Tibial nerve (tissue), 4 donors: ENCODE results near the gene SIM1.

Experiments
- CTCF ChIP-seq, 5 experiments: fragments of 200-600 bp in 3 of 5; fragments of 450-650 bp in 2 of 5; sonication (generic) in 3 of 5; IDR thresholded peaks; one replicate each; pipeline ENCODE4 v1.5.1; 2016 to 2019; ENCODE audit warnings: antibody characterized with exemption in 5 of 5, mild to moderate bottlenecking in 3 of 5, moderate library complexity in 2 of 5
- EP300 ChIP-seq, 2 donors: sonication (generic); formaldehyde crosslinking; IDR thresholded peaks; one replicate each; pipeline ENCODE4 v1.6.1; 2017; ENCODE audit warnings: antibody characterized with exemption in 2 of 2, mild to moderate bottlenecking in 1 of 2
- POLR2A ChIP-seq, 2 donors: fragments of 450-650 bp; IDR thresholded peaks; one replicate each; pipeline ENCODE4 v1.6.1; 2017; ENCODE audit warnings: antibody characterized with exemption in 2 of 2, mild to moderate bottlenecking in 2 of 2, moderate library complexity in 2 of 2

- no peak for TF ChIP-seq EP300 (IDR thresholded peaks at IDR 0.05)
- no peak for TF ChIP-seq CTCF (IDR thresholded peaks at IDR 0.05)
- no peak for TF ChIP-seq POLR2A (IDR thresholded peaks at IDR 0.05)
Observed at GRCh38 chr6:100485268-100485667, 20.5 kb upstream of the SIM1 start.
